HG02970 (cell line): Measurements from ENCODE around the gene TMEM269.

Experiments used
- ATAC-seq: cut with Tn5 transposase; IDR thresholded peaks from one replicate; pipeline ENCODE4 v1.9.1; 2021; ENCODE audit warnings: mild to moderate bottlenecking, moderate library complexity, moderate number of reproducible peaks; ENCODE audit not compliant: unreplicated experiment, low FRiP score

Gene TMEM269

GRCh38 chr1:42817440-42817767, 32.6 kb downstream of the TMEM269 start:
- no peak for ATAC-seq

- no peak for ATAC-seq
These were observed 33.2 kb downstream of the TMEM269 start for GRCh38 chr1:42817976-42818375.

- ATAC-seq, result no peak
These were observed 36.0 kb downstream of the TMEM269 start for GRCh38 chr1:42820813-42821212.

GRCh38 chr1:42821690-42822089, 36.9 kb downstream of the TMEM269 start:
- no peak for ATAC-seq

GRCh38 chr1:42822800-42823392, 38.1 kb downstream of the TMEM269 start:
- no peak for ATAC-seq

GRCh38 chr1:42824481-42825035, 39.8 kb downstream of the TMEM269 start:
- ATAC-seq, result no peak

- no peak for ATAC-seq
These were observed 40.5 kb downstream of the TMEM269 start for GRCh38 chr1:42825036-42825851.

GRCh38 chr1:42830631-42831030, 45.8 kb downstream of the TMEM269 start:
- ATAC-seq, result no peak

- no peak for ATAC-seq
These were observed 46.5 kb downstream of the TMEM269 start for GRCh38 chr1:42831273-42831672.

- ATAC-seq, result no peak
These were observed 48.0 kb downstream of the TMEM269 start for GRCh38 chr1:42832641-42833240.

GRCh38 chr1:42833981-42834380, 49.2 kb downstream of the TMEM269 start:
- ATAC-seq, result no peak

GRCh38 chr1:42834803-42835202, 50.0 kb downstream of the TMEM269 start:
- no peak for ATAC-seq

GRCh38 chr1:42835422-42835821, 50.6 kb downstream of the TMEM269 start:
- no peak for ATAC-seq

GRCh38 chr1:42837709-42838108, 52.9 kb downstream of the TMEM269 start:
- ATAC-seq, result no peak

- ATAC-seq, result no peak
These were observed 53.8 kb downstream of the TMEM269 start for GRCh38 chr1:42838482-42839190.

- ATAC-seq, result no peak
These were observed 56.2 kb downstream of the TMEM269 start for GRCh38 chr1:42841010-42841409.

GRCh38 chr1:42841440-42842147, 56.8 kb downstream of the TMEM269 start:
- no peak for ATAC-seq

GRCh38 chr1:42844592-42845140, 59.9 kb downstream of the TMEM269 start:
- no peak for ATAC-seq

GRCh38 chr1:42845193-42845592, 60.4 kb downstream of the TMEM269 start:
- no peak for ATAC-seq

GRCh38 chr1:42845866-42846256, 61.1 kb downstream of the TMEM269 start:
- no peak for ATAC-seq
